GM12801 (cell line): ENCODE data around the gene SMG6.

Experiments used
- TF ChIP-seq, protein P1 (sequence below): IDR thresholded peaks from one replicate; pipeline ENCODE4 v1.5.1; 2011; ENCODE audit warnings: control low read depth; ENCODE audit not compliant: insufficient read length; ENCODE audit errors: extremely low read depth

The SMG6 gene

DNA sequence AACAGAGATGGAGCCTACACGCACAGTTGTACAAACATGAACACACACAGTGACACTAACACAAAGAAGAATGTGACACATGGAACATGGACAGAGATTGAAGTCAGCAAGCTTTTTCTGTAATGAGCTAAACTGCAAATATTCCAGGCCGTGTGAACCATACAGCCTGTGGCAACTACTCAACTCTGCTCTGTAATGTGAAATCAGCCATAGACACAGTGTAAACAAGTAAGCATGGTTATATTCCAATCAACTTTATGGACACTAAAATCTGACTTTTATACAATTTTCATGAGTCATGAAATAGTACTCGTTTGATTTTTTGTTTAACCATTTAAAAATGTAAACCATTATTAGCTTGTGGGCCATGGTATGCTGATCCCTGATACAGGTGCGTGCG is 120.2 kb downstream of the SMG6 start:
- TF ChIP-seq, protein P1, sequence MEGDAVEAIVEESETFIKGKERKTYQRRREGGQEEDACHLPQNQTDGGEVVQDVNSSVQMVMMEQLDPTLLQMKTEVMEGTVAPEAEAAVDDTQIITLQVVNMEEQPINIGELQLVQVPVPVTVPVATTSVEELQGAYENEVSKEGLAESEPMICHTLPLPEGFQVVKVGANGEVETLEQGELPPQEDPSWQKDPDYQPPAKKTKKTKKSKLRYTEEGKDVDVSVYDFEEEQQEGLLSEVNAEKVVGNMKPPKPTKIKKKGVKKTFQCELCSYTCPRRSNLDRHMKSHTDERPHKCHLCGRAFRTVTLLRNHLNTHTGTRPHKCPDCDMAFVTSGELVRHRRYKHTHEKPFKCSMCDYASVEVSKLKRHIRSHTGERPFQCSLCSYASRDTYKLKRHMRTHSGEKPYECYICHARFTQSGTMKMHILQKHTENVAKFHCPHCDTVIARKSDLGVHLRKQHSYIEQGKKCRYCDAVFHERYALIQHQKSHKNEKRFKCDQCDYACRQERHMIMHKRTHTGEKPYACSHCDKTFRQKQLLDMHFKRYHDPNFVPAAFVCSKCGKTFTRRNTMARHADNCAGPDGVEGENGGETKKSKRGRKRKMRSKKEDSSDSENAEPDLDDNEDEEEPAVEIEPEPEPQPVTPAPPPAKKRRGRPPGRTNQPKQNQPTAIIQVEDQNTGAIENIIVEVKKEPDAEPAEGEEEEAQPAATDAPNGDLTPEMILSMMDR, result no peak

DNA sequence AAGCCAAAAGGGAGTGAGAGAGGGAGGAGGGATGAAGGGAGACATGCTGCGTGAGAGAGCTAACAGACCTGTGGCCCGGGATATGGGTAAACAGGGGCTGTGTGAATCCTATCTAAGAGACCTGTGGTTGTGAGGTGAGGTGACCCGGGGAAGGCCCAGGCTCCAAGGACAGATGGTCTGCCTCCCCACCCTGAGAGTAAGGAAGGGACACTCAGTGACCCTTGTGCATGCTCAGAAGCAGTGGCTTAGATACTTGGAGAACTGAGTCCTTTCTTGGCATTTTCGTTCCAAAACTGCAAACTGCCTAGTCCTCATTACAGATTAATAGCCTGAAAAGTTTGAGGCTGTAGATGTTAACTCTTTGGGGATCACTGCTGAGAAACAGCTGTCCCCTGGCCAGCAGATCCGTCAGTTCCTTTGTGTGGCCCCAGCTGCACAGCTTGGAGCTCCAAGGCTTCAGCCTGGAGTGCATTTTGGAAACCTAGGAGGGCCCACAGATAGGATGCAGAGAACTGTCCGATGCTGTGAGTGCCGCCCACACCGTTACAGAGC is 121.6 kb downstream of the SMG6 start:
- TF ChIP-seq, protein P1, result no peak

DNA sequence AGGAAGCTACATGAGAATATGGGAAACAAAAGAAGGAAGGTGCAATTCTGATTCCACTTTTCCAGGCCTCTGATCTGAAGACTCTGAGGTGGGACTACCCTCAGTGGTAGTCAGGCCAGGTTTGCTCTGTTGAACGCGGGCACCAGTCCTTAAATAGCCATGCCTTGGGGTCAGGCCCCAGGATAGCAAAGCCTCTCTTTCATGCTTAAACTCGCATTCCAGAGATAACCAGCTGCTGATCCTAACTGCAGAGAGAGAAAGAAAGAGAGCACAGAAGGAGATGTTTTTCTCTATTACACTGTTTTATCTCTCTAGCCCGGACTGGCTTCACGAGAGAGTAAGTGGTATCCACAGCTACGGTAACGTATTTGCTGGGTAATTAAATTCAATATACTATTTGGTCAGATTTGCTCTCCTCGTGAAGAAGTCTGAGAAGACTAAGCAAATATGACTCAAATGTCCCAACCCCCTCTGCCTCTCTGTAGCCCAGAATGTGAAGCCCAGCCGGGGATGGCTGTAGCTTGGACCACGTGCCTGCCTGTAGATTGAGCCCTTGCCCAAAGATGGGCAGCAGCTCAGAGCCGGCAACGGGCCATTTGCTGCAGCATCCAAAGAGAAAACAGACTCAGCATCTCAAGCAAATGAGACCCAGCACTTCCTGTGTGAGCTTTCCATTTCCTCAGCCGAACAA is 122.2 kb downstream of the SMG6 start:
- TF ChIP-seq, protein P1, result no peak

DNA sequence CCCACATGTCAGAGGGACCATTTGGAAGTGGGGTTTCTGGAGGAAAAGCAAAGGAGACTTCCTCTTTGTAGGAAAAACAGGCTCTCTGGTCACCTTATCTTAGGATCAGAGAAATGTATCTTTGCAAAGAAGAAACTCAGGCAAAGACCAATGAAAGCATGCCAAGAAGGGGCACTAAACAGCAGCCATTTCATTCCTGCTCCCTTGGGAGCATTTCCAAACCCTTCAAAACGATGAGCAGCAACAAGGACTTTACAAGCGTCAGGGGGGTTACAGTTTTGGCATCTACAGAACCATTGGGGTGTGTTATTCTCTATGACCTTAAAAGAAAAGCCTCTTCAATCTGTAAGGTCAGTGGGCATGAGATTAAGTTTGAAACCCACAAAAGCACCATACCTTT is 122.8 kb downstream of the SMG6 start:
- TF ChIP-seq, protein P1, result no peak

DNA sequence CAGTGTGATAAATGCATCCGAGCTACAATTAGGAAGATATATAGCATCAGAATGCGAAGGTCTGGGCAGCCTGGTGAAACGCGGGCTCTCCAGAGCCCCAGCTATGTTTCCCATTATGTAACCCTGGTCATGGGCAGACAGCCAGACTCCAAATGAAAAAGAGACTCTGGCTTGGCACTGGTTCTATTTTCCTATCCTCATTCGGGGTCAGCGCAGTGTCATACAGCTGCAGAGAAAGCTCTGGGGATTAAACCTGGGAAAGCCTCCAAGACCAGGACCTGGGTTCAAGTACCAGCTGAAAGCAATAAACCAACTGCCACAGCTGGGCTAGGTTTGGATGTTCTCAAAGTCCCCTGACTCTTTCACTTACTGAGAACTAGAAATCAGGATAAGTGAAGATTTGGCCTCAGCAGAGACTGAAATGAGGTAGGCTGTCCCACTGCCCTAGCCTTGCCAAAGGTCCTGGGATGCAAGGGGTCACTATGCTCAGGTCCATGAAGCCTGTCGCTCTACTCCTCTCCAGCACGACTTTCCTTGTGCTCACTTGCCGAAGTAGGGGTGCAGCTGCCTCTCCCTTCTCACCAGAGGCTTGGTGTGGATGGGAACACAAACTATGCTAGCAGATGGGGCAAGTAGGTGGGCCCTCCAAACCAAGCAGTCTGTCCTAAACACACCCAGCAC is 123.8 kb downstream of the SMG6 start:
- TF ChIP-seq, protein P1, result no peak

DNA sequence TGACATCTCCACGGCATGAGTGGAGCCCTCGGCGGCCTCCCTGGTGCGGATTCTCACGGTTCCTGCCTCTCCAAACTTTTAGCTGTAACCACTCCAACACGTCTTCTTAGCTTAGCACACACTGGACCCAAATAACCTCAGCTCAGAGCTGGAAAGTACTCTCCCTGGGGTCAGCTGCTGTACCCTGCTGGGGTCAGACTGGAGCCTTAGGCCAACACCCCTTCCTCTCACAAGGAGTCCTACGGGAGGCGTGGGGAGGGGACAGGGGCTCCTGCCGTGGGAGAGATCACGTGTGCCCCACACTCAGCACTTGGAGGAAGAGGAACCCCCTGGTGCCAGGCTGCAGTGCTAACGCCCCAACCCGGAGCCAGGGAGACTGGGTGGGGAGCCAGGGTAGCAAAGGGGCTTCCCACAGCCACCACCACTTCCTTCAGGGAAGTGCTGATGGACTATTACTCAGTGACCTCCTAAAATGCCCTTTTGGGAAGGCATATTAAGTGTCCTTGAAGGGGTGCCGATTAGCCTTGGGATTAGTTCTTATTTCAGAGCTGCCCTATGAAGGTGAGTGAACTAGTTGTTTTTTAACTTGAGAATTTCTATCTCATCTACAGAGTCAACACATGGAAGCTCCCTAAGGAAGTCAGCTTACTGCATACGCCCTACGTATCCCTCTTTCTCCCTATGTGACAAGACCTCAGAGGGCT is 124.6 kb downstream of the SMG6 start:
- TF ChIP-seq, protein P1, result no peak

DNA sequence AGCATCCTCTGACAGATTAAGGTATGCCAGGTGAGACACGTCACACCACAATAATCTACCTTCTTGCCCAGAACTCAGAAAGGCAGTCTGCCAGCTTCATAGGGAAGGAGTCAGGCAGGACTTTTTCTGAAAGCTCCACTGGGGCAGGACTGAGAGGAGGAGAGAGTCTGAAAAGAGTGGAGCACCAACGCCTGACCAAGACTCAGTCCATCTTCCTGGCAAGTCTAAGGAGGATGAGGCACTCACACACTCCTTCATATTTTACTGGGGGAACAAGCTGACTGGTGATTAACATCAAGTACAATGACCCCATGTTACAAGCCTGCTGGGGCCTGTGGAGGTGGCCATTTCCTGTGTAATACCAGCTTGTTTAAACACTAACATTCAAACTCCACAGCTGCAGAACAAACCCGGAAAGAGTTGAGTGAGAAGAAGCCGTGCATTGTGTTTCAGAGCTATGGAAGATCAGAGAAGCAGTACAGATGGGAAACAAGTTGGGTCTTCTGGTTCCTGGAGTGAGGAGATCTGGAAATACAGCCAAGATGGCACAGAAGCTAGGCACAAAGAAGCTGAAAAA is 126.3 kb downstream of the SMG6 start:
- TF ChIP-seq, protein P1, result no peak
